H1 (cell line): Measurements from ENCODE around the gene ARHGAP18. TPM values are rescaled to one million over a fixed set of nuclear protein-coding genes. Genes with fewer than 3 reads are reported as not detected.

Experiments used
- CTCF ChIA-PET: fragments of 300-600 bp; sonication (Branson Sonifier 250); formaldehyde crosslinking; loops from one replicate; lab custom pipeline; 2021; ENCODE audit not compliant: partially characterized antibody; lab: Charles Lee
- POLR2A ChIA-PET: fragments of 300-600 bp; sonication (Branson Sonifier 250); formaldehyde crosslinking; loops from one replicate; lab custom pipeline; 2021; ENCODE audit warnings: inconsistent platforms; ENCODE audit not compliant: partially characterized antibody; lab: Charles Lee
- DNase-seq, 2 experiments: peaks; one replicate each; pipeline versions ENCODE4 v3.0.0 to v3.0.0-alpha.2; 2010 to 2022; ENCODE audit warnings: low spot score in 2 of 2, low read depth in 1 of 2, mixed read lengths in 1 of 2
- FAIRE-seq: peaks from 2 replicates; lab custom pipeline; 2011; peaks lifted over from hg19 to GRCh38; lab: Jason Lieb, UNC
- H2AFZ ChIP-seq: 2 replicates; pipeline ENCODE4 v1.8.1; 2012; ENCODE audit warnings: low read length, inconsistent platforms
- H2AK5ac ChIP-seq: 2 replicates; pipeline ENCODE4 v1.6.1; 2013; ENCODE audit warnings: low read depth, low read length
- H2BK120ac ChIP-seq: replicated peaks from 2 replicates; pipeline ENCODE3; 2013; ENCODE audit warnings: low read depth, low read length, inconsistent platforms
- H2BK12ac ChIP-seq: 2 replicates; pipeline ENCODE4 v1.6.1; 2013; ENCODE audit warnings: low read depth, low read length
- H2BK15ac ChIP-seq: 2 replicates; pipeline ENCODE4 v1.6.1; 2013; ENCODE audit warnings: low read length
- H2BK20ac ChIP-seq: 2 replicates; pipeline ENCODE4 v1.6.1; 2013; ENCODE audit warnings: low read length
- H2BK5ac ChIP-seq: 2 replicates; pipeline ENCODE4 v1.6.1; 2013; ENCODE audit warnings: low read depth, low read length
- H3K14ac ChIP-seq: 2 replicates; pipeline ENCODE4 v1.6.1; 2013; ENCODE audit warnings: inconsistent platforms; ENCODE audit not compliant: insufficient read length
- H3K18ac ChIP-seq: 2 replicates; pipeline ENCODE4 v1.6.1; 2013; ENCODE audit warnings: low read length; ENCODE audit errors: extremely low read depth
- H3K23ac ChIP-seq: 2 replicates; pipeline ENCODE4 v1.6.1; 2013; ENCODE audit warnings: inconsistent platforms; ENCODE audit not compliant: insufficient read length
- H3K23me2 ChIP-seq: 2 replicates; pipeline ENCODE4 v1.6.1; 2013; ENCODE audit warnings: low read depth, low read length
- H3K27ac ChIP-seq: 2 replicates; pipeline ENCODE4 v1.6.1; 2011; ENCODE audit warnings: low read depth, low read length, inconsistent platforms
- H3K27me3 ChIP-seq, 4 experiments: replicated peaks in 1 of 4; 1 replicate in 1 of 4; 2 replicates in 3 of 4; pipeline versions ENCODE4 v1.6.1 to v1.8.1; 2011 to 2013; ENCODE audit warnings: low read length in 3 of 4, mild to moderate bottlenecking in 3 of 4, inconsistent platforms in 2 of 4, mixed read lengths in 2 of 4, moderate library complexity in 1 of 4; ENCODE audit not compliant: control insufficient read depth in 3 of 4, insufficient read depth in 3 of 4; ENCODE audit errors: extremely low read depth in 1 of 4
- H3K36me3 ChIP-seq, 4 experiments: 2 replicates each; pipeline versions ENCODE4 v1.6.1 to v1.8.1; 2011 to 2013; ENCODE audit warnings: mild to moderate bottlenecking in 4 of 4, low read length in 3 of 4, moderate library complexity in 2 of 4, control low read depth in 1 of 4, inconsistent platforms in 1 of 4; ENCODE audit not compliant: insufficient read depth in 4 of 4, control insufficient read depth in 2 of 4
- H3K4ac ChIP-seq: replicated peaks from 2 replicates; pipeline ENCODE3; 2013; ENCODE audit warnings: low read length, low read depth, mixed read lengths, inconsistent platforms; ENCODE audit not compliant: insufficient read length
- H3K4me1 ChIP-seq, 4 experiments: replicated peaks in 1 of 4; 1 replicate in 1 of 4; 2 replicates in 3 of 4; pipeline versions ENCODE4 v1.6.1 to v1.8.1; 2011 to 2013; ENCODE audit warnings: low read length in 3 of 4, inconsistent platforms in 2 of 4, mixed read lengths in 1 of 4; ENCODE audit not compliant: insufficient read depth in 4 of 4, control insufficient read depth in 3 of 4
- H3K4me2 ChIP-seq, 2 experiments: 2 replicates each; pipeline versions ENCODE4 v1.6.1 to v1.8.1; 2011 to 2013; ENCODE audit warnings: low read depth in 2 of 2, low read length in 2 of 2, control low read depth in 1 of 2, inconsistent platforms in 1 of 2, mild to moderate bottlenecking in 1 of 2; ENCODE audit not compliant: insufficient read depth in 1 of 2
- H3K4me3 ChIP-seq, 4 experiments: fragments of 200-600, 300-600 bp in 1 of 4; sonication (generic), shearing (Covaris generic), sonication (Bioruptor Twin) in 1 of 4; 2 replicates each; pipeline versions ENCODE4 v1.5.1 to v1.8.1; 2011 to 2016; ENCODE audit warnings: low read length in 4 of 4, low read depth in 3 of 4, control low read depth in 2 of 4, inconsistent platforms in 2 of 4, mild to moderate bottlenecking in 2 of 4, mixed read lengths in 1 of 4, moderate library complexity in 1 of 4; ENCODE audit not compliant: insufficient read depth in 2 of 4; ENCODE audit errors: extremely low read depth in 1 of 4
- H3K56ac ChIP-seq: replicated peaks from 2 replicates; pipeline ENCODE3; 2013; ENCODE audit warnings: low read depth, mild to moderate bottlenecking, mixed read lengths, low read length, inconsistent platforms; ENCODE audit not compliant: insufficient read length
- H3K79me1 ChIP-seq: 2 replicates; pipeline ENCODE4 v1.6.1; 2013; ENCODE audit warnings: low read depth, low read length, control low read depth
- H3K79me2 ChIP-seq, 2 experiments: 2 replicates each; pipeline versions ENCODE4 v1.6.1 to v1.8.1; 2012 to 2013; ENCODE audit warnings: low read length in 2 of 2, mild to moderate bottlenecking in 2 of 2, inconsistent platforms in 1 of 2; ENCODE audit not compliant: insufficient read depth in 2 of 2, control insufficient read depth in 1 of 2
- H3K9ac ChIP-seq, 4 experiments: replicated peaks in 1 of 4; 1 replicate in 1 of 4; 2 replicates in 3 of 4; pipeline versions ENCODE4 v1.6.1 to v1.8.1; 2011 to 2013; ENCODE audit warnings: low read depth in 3 of 4, low read length in 3 of 4, control low read depth in 2 of 4, mild to moderate bottlenecking in 2 of 4, moderate library complexity in 2 of 4, inconsistent platforms in 1 of 4; ENCODE audit errors: extremely low read depth in 1 of 4
- H3K9me3 ChIP-seq, 2 experiments: 2 replicates each; pipeline versions ENCODE4 v1.6.1 to v1.8.1; 2012 to 2013; ENCODE audit warnings: mild to moderate bottlenecking in 2 of 2, moderate library complexity in 2 of 2, control low read depth in 1 of 2, inconsistent platforms in 1 of 2, low read depth in 1 of 2, low read length in 1 of 2, mixed read lengths in 1 of 2; ENCODE audit not compliant: insufficient read depth in 2 of 2
- H4K20me1 ChIP-seq, 2 experiments: replicated peaks in 1 of 2; 2 replicates each; pipeline versions ENCODE3 to v1.8.1; 2011 to 2013; ENCODE audit warnings: inconsistent platforms in 2 of 2, low read length in 2 of 2, mild to moderate bottlenecking in 1 of 2; ENCODE audit not compliant: insufficient read depth in 2 of 2, control insufficient read depth in 1 of 2
- H4K5ac ChIP-seq: 2 replicates; pipeline ENCODE4 v1.6.1; 2013; ENCODE audit warnings: low read length, low read depth, mixed read lengths, inconsistent platforms; ENCODE audit not compliant: insufficient read length
- H4K8ac ChIP-seq: 2 replicates; pipeline ENCODE4 v1.8.0; 2013; ENCODE audit warnings: mild to moderate bottlenecking, moderate library complexity, low read length, inconsistent platforms; ENCODE audit not compliant: insufficient read depth; ENCODE audit errors: extremely low read depth
- H4K91ac ChIP-seq: replicated peaks from 2 replicates; pipeline ENCODE3; 2013; ENCODE audit warnings: low read length, mixed read lengths, inconsistent platforms; ENCODE audit not compliant: insufficient read length
- BCL11A ChIP-seq, 2 experiments: IDR thresholded peaks; one replicate each; pipeline ENCODE4 v1.6.1; 2011; ENCODE audit warnings: low read depth in 2 of 2, low read length in 2 of 2, mild to moderate bottlenecking in 2 of 2
- CBX8 ChIP-seq: fragments of 300-800, 300-1000 bp; sonication (generic); IDR thresholded peaks from 2 replicates; pipeline ENCODE4 v1.7.1; 2016; ENCODE audit warnings: low read depth, low read length, borderline replicate concordance
- CHD1 ChIP-seq: IDR thresholded peaks from 2 replicates; pipeline ENCODE4 v1.6.1; 2012; ENCODE audit warnings: low read depth, low read length, improper control_type of control experiment
- CREB1 ChIP-seq: IDR thresholded peaks from 2 replicates; pipeline ENCODE4 v1.6.1; 2012; ENCODE audit warnings: inconsistent platforms
- E2F6 ChIP-seq: IDR thresholded peaks from 2 replicates; pipeline ENCODE4 v1.6.1; 2012; ENCODE audit warnings: inconsistent platforms
- JUN ChIP-seq: IDR thresholded peaks from 2 replicates; pipeline ENCODE4 v1.6.1; 2011; ENCODE audit warnings: low read depth, mild to moderate bottlenecking, improper control_type of control experiment, low read length
- KDM5A ChIP-seq: fragments of 200-600 bp; IDR thresholded peaks from 2 replicates; pipeline ENCODE4 v1.7.1; 2012; ENCODE audit warnings: mild to moderate bottlenecking, low read length, inconsistent platforms, mixed read lengths
- MAFK ChIP-seq: IDR thresholded peaks from 2 replicates; pipeline ENCODE4 v1.6.1; 2012; ENCODE audit warnings: low read depth, mild to moderate bottlenecking, improper control_type of control experiment, low read length
- NRF1 ChIP-seq: IDR thresholded peaks from 2 replicates; pipeline ENCODE4 v1.6.1; 2011; ENCODE audit warnings: mild to moderate bottlenecking, low read depth, low read length, improper control_type of control experiment
- POLR2A ChIP-seq, 2 experiments: IDR thresholded peaks; 1 replicate in 1 of 2; 2 replicates in 1 of 2; pipeline ENCODE4 v1.6.1; 2011; ENCODE audit warnings: low read depth in 2 of 2, low read length in 2 of 2, mild to moderate bottlenecking in 2 of 2; ENCODE audit errors: control extremely low read depth in 1 of 2
- POU5F1 ChIP-seq: IDR thresholded peaks from 2 replicates; pipeline ENCODE4 v1.6.1; 2011; ENCODE audit warnings: low read depth, mild to moderate bottlenecking, low read length, moderate library complexity
- SAP30 ChIP-seq: fragments of 300-600 bp; sonication (generic); IDR thresholded peaks from 2 replicates; pipeline ENCODE4 v1.7.1; 2012; ENCODE audit warnings: low read length, moderate library complexity, mild to moderate bottlenecking, inconsistent platforms; ENCODE audit not compliant: insufficient read depth, insufficient replicate concordance
- SP2 ChIP-seq: IDR thresholded peaks from 2 replicates; pipeline ENCODE4 v1.6.1; 2012; ENCODE audit warnings: mild to moderate bottlenecking, low read length, inconsistent platforms
- SP4 ChIP-seq: IDR thresholded peaks from 2 replicates; pipeline ENCODE4 v1.6.1; 2012; ENCODE audit warnings: low read length, inconsistent platforms
- WGBS, 2 experiments: shearing (Covaris generic) in 1 of 2; methylation state at CpG; one replicate each; pipeline versions ENCODE4 v1.1.6 to v1.1.7; 2013 to 2015; ENCODE audit warnings: low lambda C conversion rate in 2 of 2, mixed read lengths in 2 of 2, inconsistent platforms in 1 of 2, low coverage in 1 of 2, missing lambda C conversion rate in 1 of 2; ENCODE audit not compliant: insufficient replicate concordance in 2 of 2, insufficient coverage in 1 of 2, insufficient read length in 1 of 2; ENCODE audit errors: extremely low coverage in 1 of 2, missing lambda C conversion rate in 1 of 2; 5-methylcytosine and 5-hydroxymethylcytosine counted together
- polyA plus RNA-seq, 7 experiments: library from polyadenylated mRNA; depleted of rRNA in 3 of 7; stranded (reverse) in 5 of 7; unstranded in 2 of 7; fragments of >200 nt in 5 of 7; fragments of 200-250 nt in 2 of 7; gene quantifications; 1 replicate in 5 of 7; 2 replicates in 1 of 7; 4 replicates in 1 of 7; pipeline versions ENCODE4 v1.2.1 to v1.2.3, GENCODE V29; 2011 to 2013; ENCODE audit warnings: missing spikeins in 2 of 7, mixed read lengths in 2 of 7
- total RNA-seq: library from RNA; stranded (reverse); fragmentation: NEBNext Ultra II Directional; extraction: Animal tissue kit (Norgen Biotek cat#: 25700); gene quantifications from 2 replicates; pipeline ENCODE4 v1.2.1, GENCODE V29; 2021

The ARHGAP18 gene
- total and polyA plus RNA-seq, 2 of the 8 experiments (the other 6 are each of a cell fraction or from before 2014, with no cell fraction given), result 0.83 to 4.5 TPM

- CTCF ChIA-PET, result interaction anchor here (1.3 to 3.1 kb wide), 3 partner anchors 37 to 170 kb away, joined by 4 to 8 read pairs (median 6); no protein-coding TSS in a partner anchor
- FAIRE-seq, result no peak
Measured at GRCh38 chr6:129605095-129605494, 104.9 kb downstream of the ARHGAP18 start.

More at GRCh38 chr6:129605095-129605494, 104.9 kb downstream of the ARHGAP18 start:
- Histone ChIP-seq H2BK15ac (no peak overlapping the region), H3K79me2 (no peaks in the 10 kb centered on the region), H3K9me3 (no peaks in the 10 kb centered on the region), H3K23me2 (no peaks in the 10 kb centered on the region), H3K9ac (no peak overlapping the region), H4K5ac (no peak overlapping the region), H3K4me2 (no peak overlapping the region), H3K4ac (no peak overlapping the region), H3K18ac (no peak overlapping the region), H3K79me1 (no peaks in the 10 kb centered on the region), H3K56ac (no peak overlapping the region), H3K27ac (no peak overlapping the region), H2BK20ac (no peak overlapping the region), H4K20me1 (no peaks in the 10 kb centered on the region), H2BK5ac (no peak overlapping the region), H2AFZ (no peak overlapping the region), H3K27me3 (no peaks in the 10 kb centered on the region), H2AK5ac (no peak overlapping the region), H4K91ac (no peak overlapping the region), H3K36me3 (no peaks in the 10 kb centered on the region), H3K4me3 (no peak overlapping the region), H2BK120ac (no peak overlapping the region), H2BK12ac (no peak overlapping the region), H3K4me1 (no peaks in the 10 kb centered on the region; a peak in 1 of 7 replicates), H3K14ac (no peak overlapping the region), H4K8ac (no peak overlapping the region), H3K23ac (no peak overlapping the region)
- POLR2A ChIA-PET, result no interaction called here
- TF ChIP-seq SP2 (no peak), KDM5A (no peak), SAP30 (no peak), E2F6 (no peak), CREB1 (no peak), MAFK (no peak), CBX8 (no peak), JUN (no peak), CHD1 (no peak), BCL11A (IDR thresholded peaks at IDR 0.05; ENCODE audit: low read depth in 2 of 2, low read length in 2 of 2) (no peak), SP4 (no peak), POU5F1 (no peak), POLR2A (IDR thresholded peaks at IDR 0.05; ENCODE audit: control extremely low read depth in 1 of 2, low read depth in 2 of 2, low read length in 2 of 2) (no peak), NRF1 (no peak)
- no peak for DNase-seq
- WGBS, 2 experiments, result 93% methylated on average over 1 of the region's 1 CpG; no CpG with 5 or more reads in 1 of the 2 experiments
